ENCODE data around the gene CNNM1.

CNNM1 gene

DNA sequence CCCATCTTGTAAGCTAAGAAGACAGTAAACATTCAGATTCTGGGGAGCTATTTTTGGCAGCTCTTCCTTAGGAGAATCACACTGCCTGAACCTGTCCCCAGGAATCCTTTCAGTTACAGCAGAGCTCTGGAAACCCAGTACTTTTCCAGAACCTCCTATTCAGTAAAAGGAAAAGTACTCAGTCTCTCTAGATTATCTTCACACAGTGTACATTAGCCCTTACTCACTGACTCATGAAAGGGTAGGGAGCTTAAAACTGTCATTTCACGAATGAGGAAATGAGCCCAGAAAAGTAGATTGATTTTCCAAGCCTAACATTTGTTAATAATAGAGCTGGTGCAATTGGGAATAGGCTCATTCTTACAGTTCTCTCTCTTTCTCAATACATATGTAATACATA lies 3.9 kb upstream of the CNNM1 start:
- H3K36me3 Mint-ChIP-seq (ENCODE audit: low read depth), result no peaks in the 10 kb centered on the region
- no peaks in the 10 kb centered on the region for H3K9me3 Mint-ChIP-seq
- no peak overlapping the region for H3K27ac Mint-ChIP-seq
- H3K27me3 Mint-ChIP-seq (ENCODE audit: low read depth), result peaks cover 21% of the 10 kb centered on the region
- peaks cover 3% of the 10 kb centered on the region for H3K4me1 Mint-ChIP-seq (ENCODE audit: low read depth)
- H3K4me3 Mint-ChIP-seq, result no peak overlapping the region

DNA sequence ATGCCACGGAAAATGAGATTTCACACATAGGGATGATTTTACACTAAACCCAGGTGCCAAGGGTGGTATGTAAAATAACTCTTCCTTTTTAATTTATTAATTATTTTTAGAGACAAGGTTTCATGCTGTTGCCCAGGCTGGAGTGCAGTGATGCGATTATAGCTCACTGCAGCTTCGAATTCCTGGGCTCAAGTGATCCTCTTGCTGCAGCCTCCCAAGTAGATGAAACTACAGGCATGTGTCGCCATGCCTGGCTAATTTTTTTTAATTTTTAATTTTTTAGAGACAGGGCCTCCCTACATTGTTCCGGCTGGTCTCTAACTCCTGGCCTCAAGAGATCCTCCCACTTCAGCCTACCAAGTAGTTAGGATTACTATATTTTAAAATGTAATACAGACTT lies 2.3 kb upstream of the CNNM1 start:
- H3K27ac Mint-ChIP-seq, result no peak overlapping the region
- no peak overlapping the region for H3K4me3 Mint-ChIP-seq

DNA sequence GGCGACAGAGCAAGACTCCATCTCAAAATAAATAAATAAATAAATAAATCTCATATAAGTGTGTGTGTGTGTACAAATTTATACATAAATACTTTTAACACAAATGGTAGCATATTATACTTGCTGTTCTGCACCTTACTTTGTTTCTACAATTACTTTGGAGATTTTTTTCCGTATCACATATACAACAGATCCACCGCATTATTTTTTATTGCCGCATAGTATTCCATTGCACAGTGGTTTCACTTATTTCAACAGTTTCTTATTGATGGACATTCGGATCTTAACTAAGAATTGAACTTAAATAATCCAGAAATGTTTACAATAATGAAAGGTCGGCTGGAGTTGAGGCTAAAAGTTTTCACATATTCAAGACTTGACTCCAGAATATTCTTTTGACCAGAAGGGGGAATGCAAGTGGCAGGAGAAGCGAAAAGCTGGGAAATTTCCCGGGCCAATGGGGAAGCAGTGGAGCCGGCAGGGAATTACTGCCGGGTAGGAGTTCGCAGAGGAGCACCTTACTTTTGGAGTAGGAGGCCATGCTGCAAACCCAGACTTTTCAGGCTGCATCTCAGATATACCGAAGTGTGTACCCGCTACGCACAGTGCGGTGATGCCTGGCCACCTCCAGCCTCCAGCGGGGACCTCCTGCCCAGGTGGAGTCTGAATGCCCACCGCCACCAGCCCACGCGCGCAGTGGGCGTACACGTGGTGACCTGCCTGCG lies 415 bp upstream of the CNNM1 start:
- H3K27ac Mint-ChIP-seq, result no peak overlapping the region
- peaks cover 4% of the 10 kb centered on the region for H3K36me3 Mint-ChIP-seq (ENCODE audit: low read depth)
- H3K27me3 Mint-ChIP-seq (ENCODE audit: low read depth), result peaks cover 44% of the 10 kb centered on the region
- no peaks in the 10 kb centered on the region for H3K9me3 Mint-ChIP-seq
- H3K4me1 Mint-ChIP-seq (ENCODE audit: low read depth), result peaks cover 7% of the 10 kb centered on the region
- H3K4me3 Mint-ChIP-seq, result peak overlapping the region; percentile 41

More for the DNA sequence above, 2.3 kb upstream of the CNNM1 start:
- Mint-ChIP-seq H3K27me3 (ENCODE audit: low read depth) (peaks cover 37% of the 10 kb centered on the region), H3K9me3 (no peaks in the 10 kb centered on the region), H3K4me1 (ENCODE audit: low read depth) (peaks cover 7% of the 10 kb centered on the region), H3K36me3 (ENCODE audit: low read depth) (peaks cover 4% of the 10 kb centered on the region)

DNA sequence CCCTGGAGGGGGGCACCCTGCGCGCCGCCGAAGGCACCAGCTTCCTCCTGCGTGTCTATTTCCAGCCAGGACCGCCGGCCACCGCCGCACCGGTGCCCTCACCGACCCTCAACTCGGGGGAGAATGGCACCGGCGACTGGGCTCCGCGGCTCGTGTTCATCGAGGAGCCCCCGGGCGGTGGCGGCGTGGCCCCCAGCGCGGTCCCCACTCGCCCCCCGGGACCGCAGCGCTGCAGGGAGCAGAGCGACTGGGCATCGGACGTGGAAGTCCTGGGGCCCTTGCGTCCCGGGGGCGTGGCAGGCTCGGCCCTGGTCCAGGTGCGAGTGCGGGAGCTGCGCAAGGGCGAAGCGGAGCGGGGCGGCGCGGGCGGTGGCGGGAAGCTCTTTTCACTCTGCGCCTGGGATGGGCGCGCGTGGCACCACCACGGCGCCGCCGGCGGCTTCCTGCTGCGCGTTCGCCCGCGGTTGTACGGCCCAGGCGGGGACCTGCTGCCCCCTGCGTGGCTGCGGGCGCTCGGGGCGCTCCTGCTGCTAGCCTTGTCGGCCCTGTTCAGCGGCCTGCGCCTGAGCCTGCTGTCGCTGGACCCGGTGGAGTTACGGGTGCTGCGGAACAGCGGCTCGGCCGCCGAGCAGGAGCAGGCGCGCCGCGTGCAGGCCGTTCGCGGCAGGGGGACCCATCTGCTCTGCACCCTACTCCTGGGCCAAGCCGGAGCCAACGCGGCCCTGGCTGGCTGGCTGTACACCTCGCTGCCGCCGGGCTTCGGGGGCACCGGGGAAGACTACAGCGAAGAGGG lies 594 bp downstream of the CNNM1 start:
- peaks cover 7% of the 10 kb centered on the region for H3K4me1 Mint-ChIP-seq (ENCODE audit: low read depth)

DNA sequence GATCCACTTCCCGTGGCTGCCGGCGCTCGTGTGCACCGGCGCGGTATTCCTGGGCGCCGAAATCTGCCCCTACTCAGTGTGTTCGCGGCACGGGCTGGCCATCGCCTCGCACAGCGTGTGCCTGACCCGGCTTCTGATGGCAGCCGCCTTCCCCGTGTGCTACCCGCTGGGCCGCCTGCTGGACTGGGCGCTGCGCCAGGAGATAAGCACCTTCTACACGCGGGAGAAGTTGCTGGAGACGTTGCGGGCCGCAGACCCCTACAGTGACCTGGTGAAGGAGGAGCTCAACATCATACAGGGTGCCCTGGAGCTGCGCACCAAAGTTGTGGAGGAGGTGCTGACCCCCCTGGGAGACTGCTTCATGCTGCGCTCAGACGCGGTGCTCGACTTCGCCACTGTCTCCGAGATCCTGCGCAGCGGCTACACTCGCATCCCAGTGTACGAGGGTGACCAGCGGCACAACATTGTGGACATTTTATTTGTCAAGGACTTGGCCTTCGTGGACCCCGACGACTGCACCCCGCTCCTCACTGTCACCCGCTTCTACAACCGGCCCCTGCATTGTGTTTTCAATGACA lies 1.3 kb downstream of the CNNM1 start:
- Mint-ChIP-seq H3K27ac (no peak overlapping the region), H3K27me3 (ENCODE audit: low read depth) (peaks cover 44% of the 10 kb centered on the region), H3K36me3 (ENCODE audit: low read depth) (peaks cover 4% of the 10 kb centered on the region), H3K4me1 (ENCODE audit: low read depth) (peaks cover 7% of the 10 kb centered on the region), H3K4me3 (no peak overlapping the region), H3K9me3 (no peaks in the 10 kb centered on the region)

More for the DNA sequence above, 594 bp downstream of the CNNM1 start:
- no peak overlapping the region for H3K4me3 Mint-ChIP-seq
- no peaks in the 10 kb centered on the region for H3K9me3 Mint-ChIP-seq
- peaks cover 44% of the 10 kb centered on the region for H3K27me3 Mint-ChIP-seq (ENCODE audit: low read depth)
- H3K27ac Mint-ChIP-seq, result no peak overlapping the region
- H3K36me3 Mint-ChIP-seq (ENCODE audit: low read depth), result peaks cover 4% of the 10 kb centered on the region

DNA sequence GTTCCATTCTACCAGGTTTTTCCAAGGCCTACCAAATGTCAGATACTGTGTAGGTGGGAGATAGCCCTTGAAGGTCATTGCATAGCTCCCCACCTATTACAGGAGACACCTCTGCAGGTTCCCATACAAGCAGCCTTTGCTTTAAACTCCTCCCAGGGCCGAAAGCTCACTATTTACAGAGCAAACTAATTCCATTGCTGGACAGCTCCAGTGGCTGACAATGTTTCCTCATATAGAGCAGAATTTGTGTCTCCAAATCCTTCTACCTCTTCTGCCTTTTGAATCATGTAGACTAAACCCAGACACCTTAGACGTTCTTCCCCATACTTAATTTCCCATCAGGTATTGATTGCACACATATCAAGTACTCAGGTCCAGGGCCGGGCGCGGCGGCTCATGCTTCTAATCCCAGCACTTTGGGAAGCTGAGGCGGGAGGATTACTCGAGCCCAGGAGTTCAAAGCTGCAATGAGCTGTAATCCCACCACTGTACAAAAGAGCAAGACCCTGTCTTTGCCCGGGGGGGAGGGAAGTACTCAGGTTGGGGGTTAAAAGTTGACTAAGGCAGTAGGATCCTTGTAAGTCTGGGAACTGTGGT lies 2.1 kb downstream of the CNNM1 start:
- H3K4me1 Mint-ChIP-seq (ENCODE audit: low read depth), result peaks cover 7% of the 10 kb centered on the region
- peaks cover 40% of the 10 kb centered on the region for H3K27me3 Mint-ChIP-seq (ENCODE audit: low read depth)
- no peaks in the 10 kb centered on the region for H3K9me3 Mint-ChIP-seq
- H3K4me3 Mint-ChIP-seq, result peak overlapping the region; percentile 20
- H3K36me3 Mint-ChIP-seq (ENCODE audit: low read depth), result peaks cover 4% of the 10 kb centered on the region
- H3K27ac Mint-ChIP-seq, result no peak overlapping the region

DNA sequence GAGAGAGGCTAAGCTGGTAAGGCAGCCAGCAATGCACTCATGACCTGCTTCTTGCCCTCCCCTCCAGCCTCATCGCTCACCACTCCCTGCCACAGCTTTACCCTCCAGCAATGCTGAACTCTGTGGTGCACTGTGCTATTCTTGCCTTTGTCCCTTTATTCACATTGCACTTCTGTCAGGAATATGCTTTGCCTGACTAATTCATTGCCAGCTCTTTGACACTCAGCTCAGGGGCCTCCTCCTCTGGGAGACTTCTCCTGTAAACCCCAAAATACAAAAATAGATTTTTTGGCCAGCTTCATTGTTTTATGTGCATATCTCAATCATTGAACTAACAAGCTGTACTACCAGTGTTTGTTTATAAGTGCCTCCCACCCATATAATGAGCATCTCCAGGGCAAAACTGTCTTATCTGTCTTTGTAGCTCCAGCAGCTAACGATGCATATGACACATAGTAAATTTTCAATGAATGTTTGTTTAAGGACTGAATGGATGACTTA lies 8.2 kb downstream of the CNNM1 start:
- no peaks in the 10 kb centered on the region for H3K4me1 Mint-ChIP-seq (ENCODE audit: low read depth)
- H3K9me3 Mint-ChIP-seq, result no peaks in the 10 kb centered on the region
- H3K27ac Mint-ChIP-seq, result no peak overlapping the region
- no peak overlapping the region for H3K4me3 Mint-ChIP-seq
- no peaks in the 10 kb centered on the region for H3K36me3 Mint-ChIP-seq (ENCODE audit: low read depth)
- peaks cover 10% of the 10 kb centered on the region for H3K27me3 Mint-ChIP-seq (ENCODE audit: low read depth)

DNA sequence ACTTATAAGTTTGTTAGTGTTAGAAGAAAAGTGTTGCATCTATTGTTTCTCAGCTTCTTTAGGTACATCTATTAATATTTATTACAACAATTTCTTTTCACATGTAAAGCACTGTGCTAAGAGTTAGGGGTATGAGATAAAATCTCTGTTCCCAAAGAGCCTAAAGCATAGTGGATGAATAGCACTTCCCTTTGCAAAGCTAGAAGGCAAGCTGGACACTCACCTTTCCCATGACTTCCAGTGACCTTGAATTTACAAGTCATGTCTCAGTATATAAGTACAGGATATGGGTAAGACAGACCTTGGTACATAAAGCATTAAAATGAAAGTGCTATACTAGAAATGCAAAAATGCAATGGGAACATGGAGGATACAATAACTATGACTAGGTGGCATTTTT lies 8.7 kb downstream of the CNNM1 start:
- no peak overlapping the region for H3K27ac Mint-ChIP-seq
- peaks cover 6% of the 10 kb centered on the region for H3K27me3 Mint-ChIP-seq (ENCODE audit: low read depth)
- H3K36me3 Mint-ChIP-seq (ENCODE audit: low read depth), result no peaks in the 10 kb centered on the region
- H3K9me3 Mint-ChIP-seq, result no peaks in the 10 kb centered on the region
- no peaks in the 10 kb centered on the region for H3K4me1 Mint-ChIP-seq (ENCODE audit: low read depth)
- H3K4me3 Mint-ChIP-seq, result no peak overlapping the region

DNA sequence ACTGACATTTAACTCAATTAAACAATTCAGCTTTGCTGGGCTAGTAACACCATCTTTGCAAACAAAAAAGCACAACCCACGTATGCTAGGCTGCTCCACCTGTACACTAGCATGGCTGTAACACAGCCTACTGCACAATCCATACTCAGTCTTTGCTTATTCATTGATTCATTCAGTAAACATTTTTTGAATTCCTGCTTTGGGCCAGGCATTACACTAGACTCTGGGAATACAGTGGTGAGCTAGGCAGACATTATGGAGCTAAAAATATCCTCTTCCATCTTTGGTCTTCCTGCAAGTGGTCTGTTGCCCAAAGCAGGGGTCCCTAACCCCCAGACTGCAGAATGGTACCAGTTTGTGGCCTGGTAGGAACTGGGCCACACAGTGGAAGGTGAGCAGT lies 9.9 kb downstream of the CNNM1 start:
- Mint-ChIP-seq H3K4me3 (no peak overlapping the region), H3K27ac (no peak overlapping the region), H3K9me3 (no peaks in the 10 kb centered on the region), H3K36me3 (ENCODE audit: low read depth) (no peaks in the 10 kb centered on the region), H3K27me3 (ENCODE audit: low read depth) (peaks cover 4% of the 10 kb centered on the region), H3K4me1 (ENCODE audit: low read depth) (no peaks in the 10 kb centered on the region)

DNA sequence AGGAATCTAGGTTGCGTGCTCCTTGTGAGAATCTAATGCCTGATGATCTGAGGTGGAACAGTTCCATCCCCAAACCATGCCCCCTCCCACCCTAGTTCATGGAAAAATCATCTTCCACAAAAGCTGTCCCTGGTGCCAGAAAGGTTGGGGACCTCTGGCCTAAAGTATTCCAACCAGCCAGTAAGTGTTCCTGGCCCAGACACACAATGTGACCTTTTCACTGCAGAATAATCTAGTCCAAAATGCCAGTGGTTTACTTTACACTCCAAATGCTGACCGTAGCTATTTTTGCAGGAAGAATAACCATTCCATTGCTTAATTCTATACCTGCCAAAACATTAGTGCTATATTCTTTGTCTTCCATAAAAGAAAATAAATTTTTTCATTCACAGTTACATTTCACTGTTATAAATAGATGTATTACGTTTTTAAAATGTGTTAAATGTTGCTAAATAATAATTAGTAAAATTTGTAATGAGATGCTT lies 10.4 kb downstream of the CNNM1 start:
- Mint-ChIP-seq H3K27ac (no peak overlapping the region), H3K4me3 (no peak overlapping the region), H3K36me3 (ENCODE audit: low read depth) (no peaks in the 10 kb centered on the region), H3K27me3 (ENCODE audit: low read depth) (peaks cover 4% of the 10 kb centered on the region), H3K9me3 (no peaks in the 10 kb centered on the region), H3K4me1 (ENCODE audit: low read depth) (no peaks in the 10 kb centered on the region)

DNA sequence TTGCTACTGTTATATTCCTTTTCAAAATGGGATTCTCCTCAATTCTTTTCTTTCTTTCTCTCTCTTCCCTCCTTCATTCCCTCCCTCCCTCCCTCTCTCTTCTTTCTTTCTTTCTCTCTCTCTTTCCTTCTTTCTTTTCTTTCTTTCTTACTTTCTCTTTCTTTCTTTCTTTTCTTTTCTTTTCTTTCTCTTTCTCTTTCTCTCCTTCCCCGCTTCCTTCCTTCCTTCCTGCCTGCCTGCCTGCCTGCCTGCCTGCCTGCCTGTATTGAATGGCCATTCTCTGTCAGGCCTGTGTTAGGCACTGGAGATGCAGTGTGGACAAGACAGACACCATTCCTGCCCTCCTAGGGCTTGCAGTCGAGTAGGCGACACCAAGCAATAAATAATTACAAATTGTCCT lies 11.5 kb downstream of the CNNM1 start:
- no peaks in the 10 kb centered on the region for H3K4me1 Mint-ChIP-seq (ENCODE audit: low read depth)

DNA sequence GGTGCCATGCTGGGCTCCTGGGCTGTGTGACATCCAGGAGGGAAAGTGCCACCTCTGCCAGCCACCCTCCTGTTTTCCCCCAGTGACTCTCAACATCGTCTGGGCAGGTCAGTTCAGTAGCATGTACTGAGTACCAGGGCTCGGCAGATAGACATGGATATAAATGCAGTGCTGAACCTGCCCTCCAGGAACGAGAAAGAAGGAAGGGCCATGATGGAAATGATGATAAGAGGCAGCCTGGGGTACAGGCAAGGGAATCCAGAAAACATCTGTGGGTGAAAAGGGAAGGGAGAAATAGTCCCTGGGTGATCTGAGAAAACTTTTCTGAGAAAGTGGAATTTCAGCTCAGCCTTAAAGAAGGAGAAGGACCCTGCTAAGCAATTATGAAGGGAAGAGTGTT lies 12.1 kb downstream of the CNNM1 start:
- H3K4me1 Mint-ChIP-seq (ENCODE audit: low read depth), result no peaks in the 10 kb centered on the region
- H3K27ac Mint-ChIP-seq, result no peak overlapping the region
- H3K27me3 Mint-ChIP-seq (ENCODE audit: low read depth), result peaks cover 4% of the 10 kb centered on the region
- H3K4me3 Mint-ChIP-seq, result no peak overlapping the region
- H3K36me3 Mint-ChIP-seq (ENCODE audit: low read depth), result no peaks in the 10 kb centered on the region
- no peaks in the 10 kb centered on the region for H3K9me3 Mint-ChIP-seq

More for the DNA sequence above, 11.5 kb downstream of the CNNM1 start:
- no peaks in the 10 kb centered on the region for H3K9me3 Mint-ChIP-seq
- H3K4me3 Mint-ChIP-seq, result no peak overlapping the region
- no peak overlapping the region for H3K27ac Mint-ChIP-seq
- peaks cover 4% of the 10 kb centered on the region for H3K27me3 Mint-ChIP-seq (ENCODE audit: low read depth)
- no peaks in the 10 kb centered on the region for H3K36me3 Mint-ChIP-seq (ENCODE audit: low read depth)

DNA sequence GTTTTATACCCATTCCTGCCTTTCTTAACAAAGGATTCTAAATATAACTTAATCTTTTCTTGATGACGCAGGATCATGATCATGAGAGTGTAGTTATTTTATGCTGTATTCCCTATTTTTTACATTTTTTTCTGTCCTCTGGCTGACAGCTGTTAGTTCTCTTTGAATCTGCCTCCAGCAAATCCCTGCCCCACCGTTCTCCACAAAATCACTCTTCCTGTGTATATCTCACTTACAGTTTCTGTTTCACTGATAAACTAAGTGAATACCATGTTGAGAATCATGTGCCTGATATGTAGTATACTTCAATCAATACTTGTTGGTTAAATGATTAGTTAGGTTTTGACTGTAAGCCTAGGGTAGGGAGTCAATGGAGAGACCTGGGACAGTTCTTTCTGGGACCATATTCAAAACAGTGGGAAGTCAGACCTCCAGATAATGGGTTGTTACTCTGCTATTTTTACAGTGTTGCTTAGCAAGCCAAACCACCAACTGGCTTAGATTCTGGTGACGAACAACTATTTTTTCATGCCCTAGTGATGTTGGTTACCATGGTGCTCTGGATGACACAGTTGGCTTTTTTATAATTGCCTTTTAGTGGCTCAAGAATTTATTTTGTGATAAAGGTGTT lies 12.8 kb downstream of the CNNM1 start:
- Mint-ChIP-seq H3K27me3 (ENCODE audit: low read depth) (peaks cover 4% of the 10 kb centered on the region), H3K9me3 (no peaks in the 10 kb centered on the region), H3K4me3 (no peak overlapping the region)

DNA sequence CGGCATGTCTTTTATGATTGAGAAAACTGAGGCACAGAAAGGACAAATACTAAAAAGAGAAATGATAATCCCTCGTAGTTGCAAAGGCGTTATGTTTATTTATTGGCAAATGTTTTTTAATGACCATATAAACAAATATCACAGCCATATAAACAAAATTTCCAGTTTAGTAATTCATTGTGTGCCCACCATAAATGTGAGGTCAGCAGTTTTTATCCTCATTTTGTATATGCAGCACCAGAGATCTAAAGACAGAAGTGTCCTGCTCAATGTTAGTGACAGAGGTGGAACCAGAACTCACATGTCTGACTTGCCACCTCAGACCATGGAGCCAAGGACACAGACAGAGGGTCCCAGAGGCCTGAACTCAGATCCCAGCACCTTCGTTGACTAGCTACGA lies 14.1 kb downstream of the CNNM1 start:
- H3K4me3 Mint-ChIP-seq, result no peak overlapping the region
- no peaks in the 10 kb centered on the region for H3K4me1 Mint-ChIP-seq (ENCODE audit: low read depth)
- no peaks in the 10 kb centered on the region for H3K36me3 Mint-ChIP-seq (ENCODE audit: low read depth)
- peaks cover 7% of the 10 kb centered on the region for H3K27me3 Mint-ChIP-seq (ENCODE audit: low read depth)
- H3K9me3 Mint-ChIP-seq, result no peaks in the 10 kb centered on the region
- no peak overlapping the region for H3K27ac Mint-ChIP-seq

More for the DNA sequence above, 12.8 kb downstream of the CNNM1 start:
- no peaks in the 10 kb centered on the region for H3K36me3 Mint-ChIP-seq (ENCODE audit: low read depth)
- no peak overlapping the region for H3K27ac Mint-ChIP-seq
- no peaks in the 10 kb centered on the region for H3K4me1 Mint-ChIP-seq (ENCODE audit: low read depth)

Measured in T-helper 1 cell treated with Interleukin-12 subunit alpha and Interleukin-12 subunit beta and Interleukin-4 antibody, amounts not matched to agents 30 μg/mL and 1 μg/mL, for 36 hours (primary cell).